ENCODE results near the gene AKR1C2.

DNA sequence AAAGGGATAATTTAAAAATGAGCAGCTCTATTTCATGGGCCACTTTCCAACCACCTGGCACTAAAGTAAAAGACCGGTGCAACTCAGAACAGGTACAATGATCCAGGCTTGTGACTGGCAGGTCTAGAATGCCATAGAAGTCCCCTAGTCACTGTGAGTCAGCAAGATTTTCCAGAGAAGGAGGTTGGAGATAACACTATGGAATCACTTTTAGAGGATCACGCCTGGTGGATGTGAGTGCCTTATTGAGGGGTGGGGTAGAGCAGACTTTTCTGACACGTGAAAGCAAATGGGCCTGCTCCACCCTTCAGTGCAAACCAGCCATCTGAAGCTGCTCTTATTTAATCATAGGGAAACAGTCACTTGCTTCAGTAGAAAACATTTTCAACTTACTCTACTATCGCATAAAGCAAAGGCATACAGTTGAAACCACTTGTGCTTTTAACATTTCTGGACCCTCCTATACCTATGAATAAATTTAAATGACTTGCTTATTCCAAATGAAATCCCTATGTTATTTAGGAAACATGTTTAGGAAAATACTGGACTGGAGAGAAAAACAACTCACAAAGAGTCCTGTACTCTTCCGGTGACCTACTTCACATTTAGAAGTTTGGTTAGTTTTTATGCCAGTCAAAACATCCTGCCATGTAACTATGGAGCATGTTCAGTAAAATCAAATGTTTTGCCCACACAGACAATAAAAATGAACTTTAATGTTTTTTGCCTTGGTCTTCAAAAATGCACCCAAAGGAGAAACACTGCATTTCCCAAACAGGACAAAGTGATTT lies 61.9 kb downstream of the AKR1C2 start:
- TF ChIP-seq EZH2phosphoT487 (IDR thresholded peaks at IDR 0.05; ENCODE audit: low read depth, severe bottlenecking, unreplicated experiment) (no peak), EZH2 (IDR thresholded peaks at IDR 0.05; ENCODE audit: borderline replicate concordance) (no peak)
- TF ChIP-seq, protein P1, sequence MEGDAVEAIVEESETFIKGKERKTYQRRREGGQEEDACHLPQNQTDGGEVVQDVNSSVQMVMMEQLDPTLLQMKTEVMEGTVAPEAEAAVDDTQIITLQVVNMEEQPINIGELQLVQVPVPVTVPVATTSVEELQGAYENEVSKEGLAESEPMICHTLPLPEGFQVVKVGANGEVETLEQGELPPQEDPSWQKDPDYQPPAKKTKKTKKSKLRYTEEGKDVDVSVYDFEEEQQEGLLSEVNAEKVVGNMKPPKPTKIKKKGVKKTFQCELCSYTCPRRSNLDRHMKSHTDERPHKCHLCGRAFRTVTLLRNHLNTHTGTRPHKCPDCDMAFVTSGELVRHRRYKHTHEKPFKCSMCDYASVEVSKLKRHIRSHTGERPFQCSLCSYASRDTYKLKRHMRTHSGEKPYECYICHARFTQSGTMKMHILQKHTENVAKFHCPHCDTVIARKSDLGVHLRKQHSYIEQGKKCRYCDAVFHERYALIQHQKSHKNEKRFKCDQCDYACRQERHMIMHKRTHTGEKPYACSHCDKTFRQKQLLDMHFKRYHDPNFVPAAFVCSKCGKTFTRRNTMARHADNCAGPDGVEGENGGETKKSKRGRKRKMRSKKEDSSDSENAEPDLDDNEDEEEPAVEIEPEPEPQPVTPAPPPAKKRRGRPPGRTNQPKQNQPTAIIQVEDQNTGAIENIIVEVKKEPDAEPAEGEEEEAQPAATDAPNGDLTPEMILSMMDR (IDR thresholded peaks at IDR 0.05; ENCODE audit: poor library complexity), result no peak
